ENCODE results near the gene CDK10. TPM values are rescaled to one million over a fixed set of nuclear protein-coding genes. Genes with fewer than 3 reads are reported as not detected.

The CDK10 gene
- total and polyA plus RNA-seq, 10 of the 15 experiments (the other 5 are each of a cell fraction or from before 2014, with no cell fraction given) = 1.5 to 58.7 (median 36.0) TPM

GRCh38 chr16:89716493-89716892 lies 30.0 kb downstream of the CDK10 start (continued):
- TF ChIP-seq MXI1 (IDR thresholded peaks at IDR 0.05; ENCODE audit: low read depth, low read length) (no peak), CUX1 (IDR thresholded peaks at IDR 0.05; ENCODE audit: insufficient replicate concordance, low read depth, low read length) (no peak), TARDBP (IDR thresholded peaks at IDR 0.05; ENCODE audit: borderline replicate concordance) (no peak), CREM (IDR thresholded peaks at IDR 0.05; ENCODE audit: low read depth) (no peak), BRCA1 (IDR thresholded peaks at IDR 0.05; ENCODE audit: low read depth, low read length) (no peak), REST (IDR thresholded peaks at IDR 0.05; ENCODE audit: low read depth, low read length) (no peak), ZBTB11 (CRISPR knock-in tag; IDR thresholded peaks at IDR 0.05) (no peak), USF1 (IDR thresholded peaks at IDR 0.05; ENCODE audit: borderline replicate concordance, extremely low read length, insufficient read depth, low read depth, low read length) (no peak), FOXM1 (IDR thresholded peaks at IDR 0.05; ENCODE audit: low read depth, low read length) (no peak), RB1 (IDR thresholded peaks at IDR 0.05; ENCODE audit: borderline replicate concordance) (no peak)
